Measurements from ENCODE around the gene ILKAP. TPM values are rescaled to one million over a fixed set of nuclear protein-coding genes. Genes with fewer than 3 reads are reported as not detected.

Gene ILKAP
- total RNA-seq, 2 donors from 2014 or later = 23.4 to 27.9 TPM

DNA sequence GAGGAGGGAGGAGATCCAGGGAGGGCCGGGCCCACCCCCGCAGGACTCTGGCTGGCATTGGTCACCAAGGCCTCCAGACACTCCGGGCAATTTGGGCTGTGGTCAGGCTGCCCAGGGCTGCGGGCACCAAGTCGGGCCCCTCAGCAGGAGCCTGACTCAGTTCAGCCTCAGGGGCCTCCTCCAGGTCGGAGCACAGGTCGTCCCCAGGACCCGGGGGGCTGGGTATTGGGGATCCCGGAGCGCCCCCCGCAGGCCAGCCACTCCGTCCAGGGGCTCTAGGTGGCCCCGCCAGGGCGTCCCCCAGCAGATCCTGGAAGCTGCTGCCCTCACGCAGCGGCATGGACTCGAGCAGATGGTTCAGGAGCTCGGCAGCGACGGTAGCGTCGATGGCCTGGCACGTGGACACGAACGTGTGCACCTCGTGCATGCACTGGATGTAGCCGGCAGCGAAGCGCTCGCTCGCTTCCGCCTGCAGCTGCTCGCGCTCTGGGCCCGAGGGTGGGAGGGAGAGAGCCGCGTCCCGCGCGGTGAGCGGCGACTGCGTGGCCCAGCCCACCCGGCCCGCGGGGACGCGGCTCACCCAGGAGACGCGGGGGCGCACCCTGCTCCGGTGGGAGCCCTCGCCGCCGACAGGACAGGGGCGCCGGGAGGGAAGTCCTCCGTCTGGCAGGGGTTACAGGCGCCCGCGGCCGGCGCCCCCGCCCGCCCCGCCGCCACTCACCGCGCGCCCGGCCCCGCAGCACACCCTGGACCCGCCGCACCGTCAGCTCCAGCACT is 35.5 kb upstream of the ILKAP start:
- intact Hi-C loops (cut with DNase I) = no loop called here
- ATAC-seq = no peak
- DNase-seq = no peak

DNA sequence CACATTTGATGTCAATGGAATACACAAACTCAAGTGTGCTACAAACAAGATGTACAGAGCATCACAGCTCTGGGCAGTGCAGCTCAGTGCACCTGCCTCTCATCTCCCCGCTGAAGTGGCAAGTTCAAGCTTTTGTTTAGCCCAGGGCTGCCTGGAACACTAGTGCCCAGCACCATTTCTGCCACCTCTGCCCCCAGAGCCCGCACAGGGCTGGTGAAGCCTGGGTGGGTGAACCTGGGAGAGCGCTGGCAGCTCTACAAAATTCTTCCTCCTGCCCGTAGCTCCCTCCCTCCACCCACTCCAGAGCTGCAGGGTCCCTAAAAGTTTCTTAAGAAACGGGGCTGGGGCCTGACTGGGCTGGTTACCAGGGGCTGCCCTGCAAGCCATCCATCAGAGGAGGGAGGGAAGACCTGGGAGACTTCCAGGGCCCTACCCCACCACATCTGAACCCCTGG is 34.8 kb upstream of the ILKAP start:
- intact Hi-C loops (cut with DNase I) = no loop called here
- DNase-seq (no peak), ATAC-seq (no peak)

- ATAC-seq = no peak
- no peak for DNase-seq
- intact Hi-C loops (cut with DNase I) = no loop called here
These were observed 34.1 kb upstream of the ILKAP start for GRCh38 chr2:238237431-238238135.

DNA sequence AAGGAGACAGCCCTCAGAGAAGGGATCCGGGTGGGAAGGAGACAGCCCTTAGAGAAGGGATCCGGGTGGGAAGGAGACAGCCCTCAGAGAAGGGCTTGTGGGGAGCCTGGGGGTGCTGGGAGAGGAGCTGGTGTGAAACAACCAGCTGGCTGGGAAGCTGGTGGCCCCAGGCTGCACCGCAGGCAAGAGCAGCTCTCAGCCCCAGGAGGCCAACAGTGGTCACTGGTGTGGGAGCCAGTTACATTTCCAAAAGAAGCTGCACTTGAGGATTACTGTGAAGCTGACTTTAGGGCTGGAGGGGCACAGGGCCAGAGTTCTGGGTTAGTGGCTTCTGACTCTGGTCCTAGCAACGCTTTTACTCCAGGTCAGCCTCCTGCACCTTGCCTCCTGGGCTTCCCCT is 33.1 kb upstream of the ILKAP start:
- intact Hi-C loops (cut with DNase I) = no loop called here
- no peak for DNase-seq
- ATAC-seq = no peak

DNA sequence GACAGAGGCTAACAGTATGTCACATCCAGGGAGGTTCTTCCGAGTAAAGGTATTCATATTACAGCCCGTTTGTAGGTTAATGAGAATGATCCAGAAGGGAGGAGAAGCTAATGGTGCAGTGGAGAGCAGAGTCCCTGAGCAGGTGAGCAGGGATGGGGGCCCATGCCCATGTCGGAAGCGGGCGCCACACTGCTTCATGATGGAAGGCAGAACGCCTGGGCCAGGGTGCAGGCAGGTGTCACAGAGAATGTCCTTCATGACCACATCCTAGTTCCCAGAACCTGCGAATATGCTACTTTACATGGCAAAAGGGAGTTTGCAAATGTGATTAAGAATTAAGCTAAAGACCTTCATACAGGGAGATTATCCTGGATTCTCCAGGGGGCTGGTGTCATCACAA is 32.4 kb upstream of the ILKAP start:
- DNase-seq = no peak
- ATAC-seq = no peak
- intact Hi-C loops (cut with DNase I) = no loop called here

GRCh38 chr2:238235331-238235732 is 31.8 kb upstream of the ILKAP start:
- ATAC-seq (no peak), DNase-seq (no peak)
- intact Hi-C loops (cut with DNase I) = no loop called here

- no peak for DNase-seq
- no peak for ATAC-seq
These were observed 30.1 kb upstream of the ILKAP start for GRCh38 chr2:238233625-238234024.

DNA sequence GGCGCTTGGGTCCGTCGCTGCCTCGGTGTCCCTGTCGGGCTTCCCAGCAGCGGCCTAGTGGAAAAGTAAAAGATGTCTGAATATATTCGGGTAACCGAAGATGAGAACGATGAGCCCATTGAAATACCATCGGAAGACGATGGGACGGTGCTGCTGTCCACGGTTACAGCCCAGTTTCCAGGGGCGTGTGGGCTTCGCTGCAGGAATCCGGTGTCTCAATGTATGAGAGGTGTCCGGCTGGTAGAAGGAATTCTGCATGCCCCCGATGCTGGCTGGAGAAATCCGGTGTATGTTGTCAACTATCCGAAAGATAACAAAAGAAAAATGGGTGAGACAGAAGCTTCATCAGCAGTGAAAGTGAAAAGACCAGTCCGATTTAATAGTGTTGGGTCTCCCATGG is 28.3 kb upstream of the ILKAP start:
- intact Hi-C loops (cut with DNase I) = no loop called here
- DNase-seq (no peak), ATAC-seq (no peak)

More at GRCh38 chr2:238233625-238234024, 30.1 kb upstream of the ILKAP start:
- intact Hi-C loops (cut with DNase I) = no loop called here

DNA sequence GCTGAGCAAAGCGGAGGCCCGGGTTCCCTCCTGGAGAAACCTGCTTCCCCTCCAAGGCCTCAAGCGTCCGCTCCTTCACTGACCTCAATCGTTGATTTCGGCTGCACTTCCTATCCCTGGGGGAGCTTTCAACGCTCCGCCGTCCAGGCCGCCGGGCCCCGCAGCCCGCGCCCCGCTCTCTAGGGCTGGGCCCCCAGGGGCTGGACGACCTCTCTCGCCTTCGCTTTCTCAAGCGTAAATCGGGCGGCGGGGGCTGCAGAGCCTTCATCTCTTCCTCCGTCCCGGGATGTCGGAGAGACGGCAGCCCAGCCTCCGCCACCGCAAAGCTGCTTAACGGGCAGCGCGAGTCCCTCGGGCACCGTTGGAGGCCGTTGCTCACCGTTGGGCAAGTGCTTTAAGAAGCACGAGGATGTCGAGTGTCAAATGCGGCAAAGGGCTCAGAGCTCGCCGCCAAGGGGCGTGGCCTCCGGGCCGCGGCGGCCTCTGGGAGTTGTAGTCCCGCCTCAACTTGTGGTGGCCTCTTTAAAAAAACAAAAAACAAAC is 27.8 kb upstream of the ILKAP start:
- peak; percentile 82 for DNase-seq

DNA sequence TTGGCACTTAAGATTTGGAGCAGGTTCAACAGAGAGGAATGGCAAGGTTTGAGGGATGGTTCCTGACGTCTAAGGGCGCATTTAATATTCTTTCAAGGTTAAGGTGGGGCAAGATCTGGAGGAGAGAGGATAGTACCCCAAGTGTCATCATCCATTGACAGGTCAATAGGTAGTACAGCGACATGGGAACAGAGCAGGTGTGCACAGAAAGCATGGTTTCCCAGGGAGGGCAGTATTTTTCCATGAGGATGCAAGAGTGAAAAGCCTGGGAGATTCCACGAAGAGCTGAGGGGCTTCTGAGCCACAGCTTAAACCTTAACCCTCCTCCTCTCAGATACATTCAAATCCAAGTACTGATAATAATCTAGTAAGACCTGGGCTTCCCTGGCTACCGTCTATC is 27.2 kb upstream of the ILKAP start:
- ATAC-seq = no peak

More for the DNA sequence above, 27.8 kb upstream of the ILKAP start:
- intact Hi-C loops (cut with DNase I) = no loop called here
- ATAC-seq = peak; percentile 82 to 87

DNA sequence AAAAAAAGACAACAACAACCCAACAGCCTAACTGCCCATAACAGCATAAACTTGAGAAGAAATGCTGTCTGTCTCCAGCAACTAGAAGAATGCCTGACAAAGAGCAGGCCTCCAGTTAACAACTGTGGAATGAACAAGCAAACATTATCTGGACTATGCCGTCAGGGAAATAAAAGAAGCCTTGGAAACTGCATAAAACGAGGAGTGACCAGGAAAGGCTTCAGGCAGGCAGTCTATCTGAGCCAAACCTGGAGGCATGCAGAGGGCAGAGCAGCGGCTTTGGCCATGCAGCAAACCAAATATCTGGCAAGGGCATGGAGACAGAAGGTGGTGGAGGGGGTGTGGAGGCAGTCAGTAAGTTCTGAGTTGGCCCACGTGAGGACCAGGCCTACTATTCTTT is 25.2 kb upstream of the ILKAP start:
- DNase-seq (no peak), ATAC-seq (no peak)
- intact Hi-C loops (cut with DNase I) = no loop called here

More for the DNA sequence above, 27.2 kb upstream of the ILKAP start:
- intact Hi-C loops (cut with DNase I) = no loop called here
- no peak for DNase-seq

- no peak for ATAC-seq
- intact Hi-C loops (cut with DNase I) = no loop called here
- DNase-seq = no peak
These were observed 24.1 kb upstream of the ILKAP start for GRCh38 chr2:238227587-238228032.

DNA sequence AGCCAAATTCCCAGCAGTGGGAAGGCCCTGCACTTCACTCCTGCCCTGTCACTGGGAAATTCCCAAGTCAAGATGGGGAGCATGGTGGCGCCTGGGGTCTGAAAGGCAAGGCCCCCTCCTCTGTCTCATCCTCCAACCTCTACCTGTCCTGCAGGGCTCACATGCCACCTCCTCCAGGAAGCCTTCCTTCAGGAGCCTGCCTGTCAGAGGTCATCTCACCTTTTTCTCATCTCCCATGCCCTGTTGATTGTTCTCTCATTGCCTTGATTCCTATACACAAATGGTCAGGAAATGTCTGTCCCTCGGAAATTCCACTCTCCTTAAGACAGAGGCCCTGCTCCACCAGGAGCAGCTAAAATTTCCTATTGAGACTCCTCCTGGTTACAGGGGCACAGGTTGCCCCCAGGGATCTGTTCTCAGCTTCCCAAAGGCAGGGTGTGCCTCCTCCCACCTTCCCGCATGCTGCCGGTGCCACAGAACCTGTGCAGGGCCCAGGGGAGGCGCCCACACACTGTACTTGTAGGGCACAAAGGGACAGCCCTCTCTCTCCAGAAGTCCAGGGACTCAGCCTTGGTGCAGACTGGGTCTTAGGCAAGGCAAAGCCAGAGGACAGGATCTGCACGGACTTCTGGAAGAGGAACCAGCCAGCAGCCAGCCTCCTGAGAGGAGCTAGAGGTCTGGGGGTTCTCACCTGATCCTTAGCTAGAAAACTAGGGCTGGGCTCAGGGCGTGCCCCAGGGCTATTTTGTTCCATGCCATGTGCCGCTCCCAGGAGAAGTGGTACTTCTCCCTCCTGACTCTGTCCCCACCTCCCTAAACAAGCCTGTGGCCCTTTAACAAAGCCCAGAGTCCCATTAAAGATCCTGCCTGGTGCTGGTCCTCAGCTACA is 23.4 kb upstream of the ILKAP start:
- intact Hi-C loops (cut with DNase I) = no loop called here
- DNase-seq = no peak
- no peak for ATAC-seq

GRCh38 chr2:238225911-238226697 is 22.6 kb upstream of the ILKAP start:
- ATAC-seq (peak; percentile 28 to 65), DNase-seq (no peak)
- intact Hi-C loops (cut with DNase I) = no loop called here

- intact Hi-C loops (cut with DNase I) = no loop called here
- no peak for DNase-seq
- no peak for ATAC-seq
These were observed 21.6 kb upstream of the ILKAP start for GRCh38 chr2:238225121-238225520.

GRCh38 chr2:238224356-238225035 is 21.0 kb upstream of the ILKAP start:
- DNase-seq (no peak), ATAC-seq (no peak)
- intact Hi-C loops (cut with DNase I) = no loop called here

GRCh38 chr2:238220892-238221521 is 17.5 kb upstream of the ILKAP start:
- ATAC-seq = peak; percentile 53 to 54
- DNase-seq = no peak
- intact Hi-C loops (cut with DNase I) = no loop called here
